SK-N-MC (cell line): Measurements from ENCODE around the gene PLLP.

ENCODE experiments used
- DNase-seq: peaks from one replicate; pipeline ENCODE4 v3.0.0-alpha.2; 2011; ENCODE audit warnings: low read depth, low spot score
- H3K27ac ChIP-seq: fragments of 200-600 bp; sonication (generic); 2 replicates; pipeline ENCODE4 v1.5.1; 2016; ENCODE audit warnings: mixed run types
- H3K36me3 ChIP-seq: fragments of 200-600 bp; sonication (generic); 2 replicates; pipeline ENCODE4 v1.6.1; 2017; ENCODE audit warnings: antibody characterized with exemption, low read length, mixed read lengths; ENCODE audit not compliant: insufficient read depth
- H3K4me3 ChIP-seq: fragments of 200-600 bp; sonication (generic); 2 replicates; pipeline ENCODE4 v1.5.1; 2016
- H3K9ac ChIP-seq: fragments of 200-600 bp; sonication (generic); 2 replicates; pipeline ENCODE4 v1.8.0; 2017; ENCODE audit warnings: mixed run types, mixed read lengths; ENCODE audit not compliant: insufficient read length
- H3K9me3 ChIP-seq: fragments of 200-600 bp; sonication (generic); 2 replicates; pipeline ENCODE4 v1.6.1; 2017; ENCODE audit warnings: low read depth, mild to moderate bottlenecking, antibody characterized with exemption, low read length, moderate library complexity, mixed read lengths
- EZH2 ChIP-seq: fragments of 200-600 bp; sonication (generic); IDR thresholded peaks from one replicate; pipeline ENCODE4 v1.6.1; 2017; ENCODE audit warnings: antibody characterized with exemption
- FOXP2 ChIP-seq: optimal IDR thresholded peaks from 2 replicates; pipeline ENCODE3; 2011; ENCODE audit warnings: mild to moderate bottlenecking, moderate library complexity; ENCODE audit not compliant: insufficient read depth; ENCODE audit errors: extremely low read length, control extremely low read depth
- POLR2AphosphoS5 ChIP-seq: IDR thresholded peaks from 2 replicates; pipeline ENCODE4 v1.6.1; 2012; ENCODE audit warnings: mild to moderate bottlenecking, low read depth, low read length, borderline replicate concordance

The PLLP gene

DNA sequence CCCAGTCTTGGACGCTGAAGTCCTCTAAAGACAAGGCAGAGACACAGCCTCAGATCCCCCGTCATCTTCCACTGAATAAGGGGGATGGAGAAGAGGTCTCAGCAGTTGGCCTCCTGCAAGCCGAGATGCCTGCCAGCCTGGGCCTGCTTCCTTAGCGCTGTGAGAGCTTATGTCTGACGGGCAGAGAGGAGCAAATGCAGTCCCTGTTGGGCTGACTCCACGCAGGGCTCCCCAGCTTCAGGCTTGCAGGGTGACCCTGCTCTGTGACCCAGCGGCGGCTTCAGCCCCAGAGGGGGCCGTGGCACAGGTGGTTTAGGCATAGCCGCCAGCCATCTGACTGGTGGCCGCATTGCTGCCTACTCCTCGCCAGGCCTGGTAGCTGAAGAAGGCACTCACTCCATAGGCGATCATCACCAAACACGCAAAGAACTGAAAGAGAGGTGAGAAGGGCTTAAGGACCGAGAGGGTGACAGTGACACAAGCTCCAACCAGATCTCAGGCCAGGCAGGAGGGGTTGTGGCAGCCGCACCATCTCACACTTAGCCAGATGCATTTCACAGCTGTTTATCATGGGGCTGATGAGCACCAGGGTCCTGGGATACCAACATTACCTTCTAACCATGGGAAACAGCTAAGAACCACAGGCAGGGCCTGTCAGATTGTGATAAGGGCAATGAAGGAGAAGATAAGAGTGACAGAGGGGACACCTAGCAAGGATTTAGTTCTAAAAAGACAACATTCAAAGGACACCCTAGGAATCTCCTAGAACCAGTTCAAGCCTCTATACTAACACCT lies 27.7 kb downstream of the PLLP start:
- no peak for TF ChIP-seq POLR2AphosphoS5
- no peak for TF ChIP-seq FOXP2
- no peak for TF ChIP-seq EZH2
- no peak for DNase-seq
- Histone ChIP-seq H3K36me3 (peaks cover 5% of the 10 kb centered on the region; the same call in 1 of the 2 replicates), H3K9ac (no peak overlapping the region), H3K4me3 (no peak overlapping the region), H3K27ac (no peak overlapping the region), H3K9me3 (no peaks in the 10 kb centered on the region)

DNA sequence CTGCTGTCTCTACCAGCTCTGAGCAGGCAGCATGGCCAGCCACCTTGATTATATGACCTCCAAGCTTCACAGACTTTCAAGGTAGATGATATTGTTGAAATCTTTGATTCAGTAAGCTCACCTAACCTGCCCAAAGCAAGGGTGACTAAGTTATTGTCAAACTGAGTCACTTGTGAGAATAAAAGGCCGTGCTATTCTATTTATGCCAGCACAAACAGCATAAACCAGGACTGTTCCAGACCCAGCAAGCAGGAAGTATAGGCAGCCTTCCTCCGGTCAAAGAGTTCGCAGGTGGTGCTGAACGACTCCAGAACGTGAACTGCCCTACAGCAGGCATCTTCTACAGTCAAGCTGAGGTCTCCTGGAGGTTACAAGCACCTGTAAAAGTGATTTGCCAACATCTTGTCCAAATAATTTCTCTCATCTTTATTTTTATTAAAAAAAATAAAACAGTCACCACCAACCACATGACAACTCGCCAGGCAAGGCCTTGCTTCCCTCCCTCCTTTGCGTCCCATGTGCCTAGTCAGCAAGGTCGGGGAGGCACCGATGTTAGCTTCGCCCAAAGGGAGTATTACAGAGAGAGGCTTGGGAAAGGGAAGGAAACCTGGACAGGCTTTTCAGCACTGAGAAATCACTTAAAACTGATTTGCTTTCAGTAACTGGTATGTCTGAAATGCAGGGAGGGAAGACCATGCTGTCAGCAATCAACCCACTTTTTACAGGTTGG lies 28.6 kb downstream of the PLLP start:
- H3K27ac ChIP-seq: no peak overlapping the region

DNA sequence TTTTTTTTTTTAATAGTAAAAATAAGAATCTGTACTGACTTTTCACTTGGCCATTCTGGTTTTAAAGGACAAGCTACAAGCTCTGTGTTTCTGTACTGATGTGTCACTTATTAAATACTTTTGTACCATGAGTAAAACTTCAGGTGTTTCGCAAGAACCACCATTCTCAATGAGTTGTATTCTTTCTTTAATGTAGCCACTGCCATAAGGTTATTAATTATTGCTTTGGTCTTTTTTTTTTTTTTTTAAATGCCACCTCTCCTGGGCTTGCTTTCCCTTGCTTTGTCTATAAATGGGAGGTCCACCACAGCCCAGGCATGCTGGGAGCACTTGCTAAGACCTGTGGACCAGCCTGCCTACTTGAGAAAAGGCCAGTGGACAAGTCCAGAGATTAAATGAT lies 31.0 kb downstream of the PLLP start:
- no peak for DNase-seq
- no peaks in the 10 kb centered on the region for H3K9me3 ChIP-seq
- TF ChIP-seq FOXP2: no peak
- no peak for TF ChIP-seq EZH2
- TF ChIP-seq POLR2AphosphoS5: no peak
- no peak overlapping the region for H3K9ac ChIP-seq
- H3K4me3 ChIP-seq: no peak overlapping the region
- H3K27ac ChIP-seq: no peak overlapping the region
- peaks cover 5% of the 10 kb centered on the region; the same call in 1 of the 2 replicates for H3K36me3 ChIP-seq

More for the DNA sequence above, 28.6 kb downstream of the PLLP start:
- TF ChIP-seq EZH2 (no peak), FOXP2 (no peak), POLR2AphosphoS5 (no peak)
- Histone ChIP-seq H3K36me3 (peaks cover 5% of the 10 kb centered on the region; the same call in 1 of the 2 replicates), H3K4me3 (no peak overlapping the region), H3K9ac (no peak overlapping the region), H3K9me3 (no peaks in the 10 kb centered on the region)
- DNase-seq: no peak

DNA sequence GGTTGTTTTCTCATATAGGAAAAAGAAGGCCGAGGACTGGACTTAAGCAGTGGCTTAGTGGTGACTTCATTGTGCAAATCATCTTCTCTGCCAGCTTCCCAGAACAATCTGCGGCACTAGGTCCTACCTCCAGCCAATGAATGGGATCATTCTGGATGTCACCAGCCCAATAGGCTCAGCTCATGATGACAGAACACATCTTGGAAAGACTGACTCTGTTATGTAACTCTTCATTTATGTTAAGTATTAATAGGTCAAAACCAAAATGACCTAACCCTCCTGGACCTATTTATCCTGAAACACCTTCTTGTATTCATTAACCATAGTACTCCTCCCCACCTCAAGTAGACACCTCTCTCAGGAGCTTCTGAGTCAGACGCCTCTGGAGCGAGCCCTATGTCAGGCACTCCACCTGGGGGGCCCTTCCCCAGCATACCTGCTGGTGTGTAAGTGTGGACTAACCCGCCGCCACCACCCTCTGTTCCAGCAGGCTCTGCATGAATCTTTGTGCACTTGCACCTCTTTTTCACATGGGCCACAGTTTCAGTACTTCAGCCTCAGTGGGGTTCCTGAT lies 32.2 kb downstream of the PLLP start:
- no peak for DNase-seq
- H3K4me3 ChIP-seq: no peak overlapping the region
- H3K9me3 ChIP-seq: no peaks in the 10 kb centered on the region
- no peak overlapping the region for H3K9ac ChIP-seq
- H3K27ac ChIP-seq: no peak overlapping the region
- H3K36me3 ChIP-seq: peaks cover 5% of the 10 kb centered on the region; the same call in 1 of the 2 replicates
- no peak for TF ChIP-seq FOXP2
- TF ChIP-seq EZH2: no peak
- no peak for TF ChIP-seq POLR2AphosphoS5

DNA sequence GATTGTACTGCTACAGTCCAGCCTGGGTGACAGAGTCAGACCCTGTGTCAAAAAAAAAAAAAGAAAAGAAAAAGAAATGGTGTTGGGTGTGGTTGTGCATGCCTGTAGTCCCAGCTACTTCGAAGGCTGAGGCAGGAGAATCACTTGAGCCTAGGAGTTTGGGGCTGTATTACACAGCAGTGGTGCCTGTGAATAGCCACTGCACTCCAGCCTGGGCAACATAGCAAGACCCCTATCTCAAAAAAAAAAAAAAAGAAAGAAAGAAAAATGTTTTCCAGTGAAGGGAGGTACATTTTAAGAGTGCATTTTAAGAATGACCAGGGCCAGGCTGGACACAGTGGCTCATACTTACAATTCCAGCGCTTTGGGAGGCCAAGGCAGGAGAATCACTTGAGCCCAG lies 33.1 kb downstream of the PLLP start:
- TF ChIP-seq EZH2: no peak
- no peak for TF ChIP-seq FOXP2
- no peak for TF ChIP-seq POLR2AphosphoS5
- no peak for DNase-seq
- peaks cover 5% of the 10 kb centered on the region; the same call in 1 of the 2 replicates for H3K36me3 ChIP-seq
- H3K9ac ChIP-seq: no peak overlapping the region
- H3K9me3 ChIP-seq: no peaks in the 10 kb centered on the region
- H3K27ac ChIP-seq: no peak overlapping the region
- no peak overlapping the region for H3K4me3 ChIP-seq

DNA sequence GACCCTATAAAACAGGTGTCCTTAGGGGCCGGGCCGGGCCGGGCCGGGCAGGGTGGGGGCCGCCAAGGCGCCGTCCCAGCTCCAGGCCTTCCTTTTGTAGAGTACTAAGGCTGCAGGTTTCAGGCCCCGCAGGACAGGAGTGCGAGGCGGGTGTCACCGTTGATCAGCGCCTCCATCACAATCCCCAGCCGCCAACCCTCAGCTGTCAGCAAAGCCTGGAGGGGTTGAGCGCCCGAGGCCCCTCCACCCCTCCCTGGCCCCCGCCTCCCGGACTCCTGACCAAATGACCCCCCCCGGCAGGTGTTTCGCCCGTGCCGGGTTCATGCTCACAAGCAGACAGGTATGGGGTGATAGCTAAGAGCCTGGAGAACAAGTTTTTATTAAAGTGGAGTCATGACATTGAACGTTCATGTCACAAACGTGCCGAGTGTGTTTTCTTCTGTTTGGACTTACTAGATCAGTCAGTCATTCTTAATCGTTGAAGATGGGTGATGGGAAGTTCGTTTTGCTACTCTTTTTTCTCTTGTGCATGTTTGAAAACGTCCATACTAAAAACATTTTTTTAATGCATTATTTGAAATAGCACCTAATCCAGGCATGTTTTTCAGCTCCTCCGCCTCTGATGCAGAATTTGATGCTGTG lies 38.9 kb downstream of the PLLP start:
- no peaks in the 10 kb centered on the region for H3K9me3 ChIP-seq
- TF ChIP-seq POLR2AphosphoS5: no peak
- TF ChIP-seq FOXP2: no peak
- no peak for TF ChIP-seq EZH2
- no peaks in the 10 kb centered on the region for H3K36me3 ChIP-seq
- no peak for DNase-seq
- H3K9ac ChIP-seq: peak overlapping the region; percentile 73
- H3K27ac ChIP-seq: no peak overlapping the region
- peak overlapping the region; percentile 79 for H3K4me3 ChIP-seq

DNA sequence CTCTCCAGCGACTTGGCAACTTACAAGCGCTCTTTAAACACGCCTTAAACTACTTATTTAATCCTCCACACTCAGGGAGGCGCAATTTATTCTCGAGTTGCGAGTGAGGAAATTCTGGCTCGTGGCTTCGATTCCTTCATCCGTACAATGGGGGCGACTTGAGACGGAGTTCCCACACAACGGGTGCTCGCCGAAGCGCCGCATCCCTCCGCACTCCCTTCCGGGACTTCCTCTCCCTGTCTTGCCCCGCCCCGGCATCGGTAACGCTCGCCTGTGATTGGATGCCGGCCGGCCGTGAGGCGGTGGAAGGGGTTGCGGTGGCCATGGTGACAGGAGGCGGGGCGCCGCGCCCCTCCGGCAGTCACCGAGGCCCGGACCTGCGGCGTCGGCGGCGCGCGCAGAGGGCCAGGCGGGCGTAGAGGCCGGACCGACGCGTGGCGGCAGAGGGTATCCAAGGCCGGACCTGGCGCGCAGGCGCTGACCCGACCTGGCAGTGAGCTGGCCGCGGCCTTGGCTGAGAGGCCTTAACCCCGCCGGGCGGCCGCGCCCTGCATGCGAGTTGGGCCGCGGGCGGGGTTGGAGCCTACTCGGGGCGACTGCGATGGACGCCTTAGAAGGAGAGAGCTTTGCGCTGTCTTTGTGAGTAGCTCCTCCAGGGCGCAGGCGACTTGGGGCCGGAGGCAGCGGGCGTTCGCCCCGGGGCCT lies 39.6 kb downstream of the PLLP start, which contains the start of gene ARL2BP:
ARL2BP (plus strand) TSS at position 493 of the 705 bp plus-strand sequence; CDS start at position 602, 109 bp downstream.
- H3K36me3 ChIP-seq: no peaks in the 10 kb centered on the region
- TF ChIP-seq FOXP2 (peak; percentile 15), EZH2 (no peak), POLR2AphosphoS5 (peak; percentile 50; the same call in 1 of the 2 replicates)
- H3K27ac ChIP-seq: no peak within 1 kb of the TSS
- H3K4me3 ChIP-seq: peak within 1 kb of the TSS; percentile 79
- no peaks in the 10 kb centered on the region for H3K9me3 ChIP-seq
- H3K9ac ChIP-seq: peak within 1 kb of the TSS; percentile 73
- peak; percentile 3 for DNase-seq

DNA sequence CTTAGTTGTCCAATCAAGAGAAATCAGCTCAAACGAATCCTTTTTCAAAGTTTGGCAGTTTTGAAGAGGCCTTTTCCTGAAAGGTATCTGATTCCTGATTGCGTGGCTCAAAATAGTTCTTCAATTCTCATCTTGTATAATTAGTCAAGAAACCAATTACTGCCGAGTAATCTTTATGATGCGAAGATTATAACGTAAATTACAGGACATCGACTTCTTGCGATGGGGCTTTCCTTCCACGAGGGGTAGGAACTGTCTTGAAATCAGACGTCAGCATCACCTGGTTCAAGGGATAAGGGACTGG lies 40.1 kb downstream of the PLLP start:
- DNase-seq: no peak
- Histone ChIP-seq H3K9ac (no peak overlapping the region), H3K36me3 (no peaks in the 10 kb centered on the region), H3K9me3 (no peaks in the 10 kb centered on the region), H3K4me3 (peak overlapping the region; percentile 79), H3K27ac (no peak overlapping the region)
- TF ChIP-seq FOXP2: no peak
- no peak for TF ChIP-seq EZH2
- TF ChIP-seq POLR2AphosphoS5: no peak
